Prostate gland (tissue), 2 donors: Measurements from ENCODE around the gene CTSO. TPM values are rescaled to one million over a fixed set of nuclear protein-coding genes. Genes with fewer than 3 reads are reported as not detected.
"Not testable (repeated sequence)": the region's sequence is repeated elsewhere in the genome, so short reads cannot be mapped to it uniquely, and the experiment has no call there.

Experiments
- DNase-seq: peaks from one replicate; pipeline ENCODE4 v3.0.0-alpha.2; 2019; ENCODE audit warnings: low spot score
- H3K27ac ChIP-seq, 2 donors: fragments of 200-600 bp; sonication (generic); 2 replicates each; pipeline ENCODE4 v1.5.1; 2017 to 2019
- H3K27me3 ChIP-seq: fragments of 200-600 bp; sonication (generic); replicated peaks from 2 replicates; pipeline ENCODE4 v1.5.1; 2019; ENCODE audit not compliant: insufficient read depth
- H3K36me3 ChIP-seq, 2 donors: fragments of 200-600 bp; sonication (generic); 1 replicate in 1 of 2; 2 replicates in 1 of 2; pipeline versions ENCODE4 v1.5.1 to v1.8.1; 2017 to 2019
- H3K4me1 ChIP-seq: fragments of 200-600 bp; sonication (generic); replicated peaks from 2 replicates; pipeline ENCODE4 v1.5.1; 2019
- H3K4me3 ChIP-seq, 2 donors: fragments of 200-600 bp; sonication (generic); 2 replicates each; pipeline ENCODE4 v1.5.1; 2017 to 2019
- H3K9me3 ChIP-seq: fragments of 200-600 bp; sonication (generic); 2 replicates; pipeline ENCODE4 v1.5.1; 2017
- POLR2A ChIP-seq: fragments of 450-650 bp; IDR thresholded peaks from one replicate; pipeline ENCODE4 v1.6.1; 2016; ENCODE audit warnings: antibody characterized with exemption, mild to moderate bottlenecking
- POLR2AphosphoS5 ChIP-seq: sonication (generic); formaldehyde crosslinking; IDR thresholded peaks from one replicate; pipeline ENCODE4 v1.6.1; 2017; ENCODE audit warnings: antibody characterized with exemption
- WGBS: methylation state at CpG from one replicate; pipeline ENCODE4 v1.1.5; 2018; 5-methylcytosine and 5-hydroxymethylcytosine counted together
- intact Hi-C: fragments of 100-400 bp; cut with DNase I; formaldehyde crosslinking; loops from one replicate; pipeline ENCODE4 v1.14.2; 2022
- total RNA-seq, 2 donors: library from RNA; depleted of rRNA; stranded (reverse); fragments of >200 nt; gene quantifications; one replicate each; pipeline ENCODE4 v1.1.0, GENCODE V29; 2016
- TF ChIP-seq, protein P1 (sequence below), 4 experiments: fragments of 200-600 bp in 2 of 4; fragments of 450-650 bp in 2 of 4; sonication (generic) in 2 of 4; IDR thresholded peaks; 1 replicate in 3 of 4; 2 replicates in 1 of 4; pipeline ENCODE4 v1.5.1; 2016 to 2019; ENCODE audit warnings: antibody characterized with exemption in 4 of 4, mild to moderate bottlenecking in 2 of 4, moderate library complexity in 2 of 4

The CTSO gene
- total RNA-seq, 2 donors from 2014 or later, result 24.9 to 37.5 TPM

DNA sequence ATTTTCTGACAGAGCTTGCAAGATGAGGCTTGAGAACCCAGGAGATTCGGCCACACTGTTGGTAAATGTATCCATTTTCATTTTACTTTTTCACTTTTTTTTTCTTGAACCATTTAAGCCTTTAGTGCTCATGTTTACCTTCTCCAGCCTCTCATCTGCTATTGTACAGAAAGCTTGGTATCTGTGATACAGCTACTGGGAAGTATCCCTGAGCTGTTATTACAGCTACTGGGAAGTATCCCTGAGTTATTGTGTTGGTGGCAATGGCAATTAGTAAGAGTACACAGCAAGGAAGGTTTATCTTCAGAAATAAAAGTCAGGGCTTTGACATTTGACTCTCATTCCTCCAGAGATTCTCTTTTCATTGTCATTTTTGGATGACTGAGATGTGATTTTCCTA lies 11.8 kb downstream of the CTSO start:
- no peaks in the 10 kb centered on the region for H3K36me3 ChIP-seq
- WGBS, result 100% methylated on average over 1 of the region's 1 CpG
- intact Hi-C loops, result no loop called here
- no peaks in the 10 kb centered on the region for H3K27me3 ChIP-seq
- no peaks in the 10 kb centered on the region for H3K9me3 ChIP-seq
- H3K27ac ChIP-seq, result no peak overlapping the region
- TF ChIP-seq POLR2A, result no peak
- TF ChIP-seq, protein P1, sequence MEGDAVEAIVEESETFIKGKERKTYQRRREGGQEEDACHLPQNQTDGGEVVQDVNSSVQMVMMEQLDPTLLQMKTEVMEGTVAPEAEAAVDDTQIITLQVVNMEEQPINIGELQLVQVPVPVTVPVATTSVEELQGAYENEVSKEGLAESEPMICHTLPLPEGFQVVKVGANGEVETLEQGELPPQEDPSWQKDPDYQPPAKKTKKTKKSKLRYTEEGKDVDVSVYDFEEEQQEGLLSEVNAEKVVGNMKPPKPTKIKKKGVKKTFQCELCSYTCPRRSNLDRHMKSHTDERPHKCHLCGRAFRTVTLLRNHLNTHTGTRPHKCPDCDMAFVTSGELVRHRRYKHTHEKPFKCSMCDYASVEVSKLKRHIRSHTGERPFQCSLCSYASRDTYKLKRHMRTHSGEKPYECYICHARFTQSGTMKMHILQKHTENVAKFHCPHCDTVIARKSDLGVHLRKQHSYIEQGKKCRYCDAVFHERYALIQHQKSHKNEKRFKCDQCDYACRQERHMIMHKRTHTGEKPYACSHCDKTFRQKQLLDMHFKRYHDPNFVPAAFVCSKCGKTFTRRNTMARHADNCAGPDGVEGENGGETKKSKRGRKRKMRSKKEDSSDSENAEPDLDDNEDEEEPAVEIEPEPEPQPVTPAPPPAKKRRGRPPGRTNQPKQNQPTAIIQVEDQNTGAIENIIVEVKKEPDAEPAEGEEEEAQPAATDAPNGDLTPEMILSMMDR (IDR thresholded peaks at IDR 0.05), result no peak
- no peak for TF ChIP-seq POLR2AphosphoS5
- H3K4me1 ChIP-seq, result no peaks in the 10 kb centered on the region
- H3K4me3 ChIP-seq, result no peak overlapping the region
- DNase-seq, result no peak

DNA sequence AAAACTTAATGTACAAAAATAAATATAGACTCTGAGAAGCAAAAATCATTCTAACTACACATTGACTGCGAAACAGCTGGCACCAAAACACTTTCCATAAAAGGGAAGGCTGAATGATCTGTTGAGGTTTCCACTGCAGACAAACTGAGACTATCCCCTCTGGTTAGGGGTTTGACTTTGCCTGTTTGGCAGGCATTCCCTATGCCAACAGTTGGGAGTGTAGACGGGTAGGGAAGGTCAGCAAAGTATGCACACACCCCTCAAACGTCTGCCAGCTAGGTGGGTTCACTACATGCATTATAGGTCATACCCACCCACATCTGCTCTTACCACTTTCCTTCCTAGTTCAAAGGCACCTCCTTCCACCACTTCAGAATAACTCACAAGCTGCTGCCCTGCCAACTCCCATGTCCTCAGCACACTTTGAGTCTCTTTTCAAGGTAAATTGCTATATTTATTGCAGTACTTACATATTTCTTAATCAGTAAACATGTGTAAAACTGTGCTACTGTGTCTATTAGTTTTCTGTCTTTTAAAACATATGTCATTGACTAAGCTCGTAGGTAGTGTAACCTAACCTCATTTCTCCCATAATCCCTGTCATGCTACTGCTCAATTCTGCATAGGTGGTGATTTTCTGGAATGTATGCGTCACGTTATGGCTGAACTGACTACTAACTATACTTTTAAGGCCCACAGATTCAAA lies 12.4 kb downstream of the CTSO start:
- intact Hi-C loops, result no loop called here
- no peak for TF ChIP-seq POLR2A
- no peak for TF ChIP-seq POLR2AphosphoS5
- TF ChIP-seq, protein P1 (IDR thresholded peaks at IDR 0.05), result no peak
- Histone ChIP-seq H3K9me3 (no peaks in the 10 kb centered on the region), H3K27ac (no peak overlapping the region), H3K4me3 (no peak overlapping the region), H3K4me1 (no peaks in the 10 kb centered on the region), H3K27me3 (no peaks in the 10 kb centered on the region), H3K36me3 (no peaks in the 10 kb centered on the region)
- DNase-seq, result no peak
- WGBS, result 68% methylated on average over 6 of the region's 6 CpGs

DNA sequence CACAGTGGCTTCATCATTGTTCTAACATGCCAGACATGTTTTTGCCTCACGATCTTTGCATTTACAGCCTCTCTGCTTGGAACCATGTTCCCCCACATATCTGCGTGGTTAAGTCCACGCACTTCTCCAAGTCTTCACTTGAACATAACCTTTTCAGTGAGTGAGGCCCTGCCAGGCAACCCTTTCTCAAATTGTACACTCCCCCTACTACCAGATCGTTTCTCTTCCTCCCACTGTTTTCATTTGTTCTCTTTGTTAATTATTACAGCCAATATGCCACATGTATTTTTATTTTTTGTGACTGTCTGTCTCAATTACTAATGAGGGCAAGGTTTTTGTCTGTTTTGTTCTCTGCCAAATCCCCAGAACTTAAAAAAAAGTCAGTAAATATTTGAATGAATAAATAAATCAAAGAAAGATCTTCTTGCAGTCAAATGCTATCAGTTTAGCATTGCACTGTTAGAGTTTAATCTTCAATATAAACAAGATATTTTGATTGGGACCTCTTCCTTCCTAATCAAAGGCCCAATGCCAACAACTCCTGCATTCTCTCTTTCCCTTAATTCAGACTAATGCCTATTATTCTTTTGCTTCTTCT lies 18.2 kb downstream of the CTSO start:
- peaks cover 4% of the 10 kb centered on the region for H3K4me1 ChIP-seq
- intact Hi-C loops, result no loop called here
- H3K27me3 ChIP-seq, result no peaks in the 10 kb centered on the region
- no peak for TF ChIP-seq POLR2AphosphoS5
- TF ChIP-seq, protein P1 (IDR thresholded peaks at IDR 0.05), result no peak
- no peak for TF ChIP-seq POLR2A
- H3K27ac ChIP-seq, result no peak overlapping the region
- no peaks in the 10 kb centered on the region for H3K9me3 ChIP-seq
- no peak overlapping the region for H3K4me3 ChIP-seq
- H3K36me3 ChIP-seq, result no peaks in the 10 kb centered on the region
- 62% methylated on average over 4 of the region's 4 CpGs for WGBS
- no peak for DNase-seq

DNA sequence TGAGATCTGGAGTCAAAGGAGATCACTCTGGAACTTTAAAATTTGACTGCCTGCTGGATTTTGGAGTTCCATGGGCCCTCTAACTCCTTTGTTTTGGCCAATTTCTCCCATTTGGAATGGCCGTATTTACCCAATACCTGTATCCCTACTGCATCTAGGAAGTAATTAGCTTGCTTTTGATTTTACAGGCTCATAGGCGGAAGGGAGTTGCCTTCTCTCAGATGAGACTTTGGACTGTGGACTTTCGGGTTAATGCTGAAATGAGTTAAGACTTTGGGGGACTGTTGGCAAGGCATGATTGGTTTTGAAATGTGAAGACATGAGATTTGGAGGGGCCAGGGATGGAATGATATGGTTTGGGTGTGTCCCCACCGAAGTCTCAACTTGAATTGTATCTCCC lies 19.0 kb downstream of the CTSO start:
- H3K27ac ChIP-seq, intact Hi-C loops, H3K27me3 ChIP-seq, H3K4me1 ChIP-seq, H3K4me3 ChIP-seq, DNase-seq, H3K36me3 ChIP-seq, H3K9me3 ChIP-seq: not testable (repeated sequence)
- 95% methylated on average over 4 of the region's 4 CpGs for WGBS

DNA sequence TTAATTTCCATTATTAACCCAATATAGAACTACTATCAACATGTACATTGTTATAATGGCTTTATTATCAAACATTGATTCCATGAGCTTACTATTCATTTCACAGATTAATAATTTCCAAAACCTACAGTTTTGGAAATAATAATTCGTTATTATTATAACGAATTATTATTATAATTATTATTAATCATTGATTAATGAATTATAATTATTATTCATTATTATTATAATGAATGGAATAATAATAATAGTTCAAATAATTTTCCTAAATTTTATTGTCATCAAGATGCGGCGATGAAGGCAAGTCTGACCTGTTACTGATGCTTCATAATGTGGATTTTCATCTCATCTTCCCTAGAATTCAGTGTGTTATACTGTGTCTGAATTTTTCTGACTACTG lies 22.0 kb downstream of the CTSO start:
- Histone ChIP-seq H3K4me1 (peaks cover 4% of the 10 kb centered on the region), H3K36me3 (no peaks in the 10 kb centered on the region), H3K27ac (no peak overlapping the region), H3K27me3 (no peaks in the 10 kb centered on the region), H3K4me3 (no peak overlapping the region), H3K9me3 (no peaks in the 10 kb centered on the region)
- intact Hi-C loops, result no loop called here
- WGBS, result 96% methylated on average over 4 of the region's 4 CpGs
- DNase-seq, result no peak
- TF ChIP-seq POLR2AphosphoS5 (no peak), POLR2A (no peak)
- TF ChIP-seq, protein P1 (IDR thresholded peaks at IDR 0.05), result no peak
